ENCODE results near the gene MLPH. TPM values are rescaled to one million over a fixed set of nuclear protein-coding genes. Genes with fewer than 3 reads are reported as not detected.

Gene MLPH
- polyA plus RNA-seq, 1 of the 3 experiments (the other 2 are of a cell fraction), result 93.6 TPM

DNA sequence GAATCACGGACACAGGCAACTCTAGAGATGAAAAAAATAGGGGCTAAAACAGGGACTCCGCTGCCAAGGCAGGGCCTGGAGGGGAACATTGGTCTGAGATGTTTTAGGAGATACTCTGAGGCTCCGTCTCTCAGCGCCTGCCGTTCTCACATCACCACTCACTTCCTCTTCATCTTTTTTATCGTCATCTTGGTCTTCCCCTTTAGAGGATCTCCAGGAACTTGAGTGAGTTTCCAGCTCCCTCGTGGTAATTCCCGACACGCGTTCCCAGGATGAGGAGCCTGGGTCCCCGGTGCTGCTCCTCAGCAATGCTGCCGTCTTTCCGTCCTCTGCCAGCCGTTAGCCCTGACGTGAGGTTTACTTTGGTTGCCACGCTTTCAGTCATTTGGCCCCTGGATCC lies 16.1 kb downstream of the MLPH start:
- 95% methylated on average over 16 of the region's 16 CpGs for WGBS (ENCODE audit: low lambda C conversion rate)
- ChIA-PET CTCF (interaction anchor here (1.7 to 6.4 kb wide), 4 partner anchors 9 to 242 kb away, joined by 4 to 48 read pairs (median 14); no protein-coding TSS in a partner anchor), POLR2A (no interaction called here)
- no peaks in the 10 kb centered on the region for H3K27me3 ChIP-seq (ENCODE audit: insufficient read depth)
- peaks cover 8 to 32% of the 10 kb centered on the region in 2 experiments; a peak in 3 of 4 replicates for H3K4me1 ChIP-seq (ENCODE audit: control insufficient read depth in 1 of 2, insufficient read depth in 2 of 2, low read depth in 1 of 2, low read length in 1 of 2)
- peak overlapping the region in 1 of 2 experiments; percentile 100; a peak in 2 of 4 replicates for H3K27ac ChIP-seq (ENCODE audit: low read depth in 2 of 2, low read length in 1 of 2)
- H3K36me3 ChIP-seq (replicated peaks in 1 of 2; ENCODE audit: control insufficient read depth in 1 of 2, insufficient read depth in 2 of 2, low read length in 1 of 2), result peaks cover 0 to 63% of the 10 kb centered on the region in 2 experiments
- H3K9me2 ChIP-seq, result no peaks in the 10 kb centered on the region
- no peaks in the 10 kb centered on the region for H4K20me1 ChIP-seq (ENCODE audit: insufficient read depth)
- H3K9ac ChIP-seq, result peak overlapping the region; percentile 78; the same call in 1 of the 2 replicates
- H3F3A ChIP-seq (replicated peaks; ENCODE audit: insufficient read depth), result peaks cover 36% of the 10 kb centered on the region
- no peaks in the 10 kb centered on the region for H3K9me3 ChIP-seq
- no peak for TF ChIP-seq RCOR1 (IDR thresholded peaks at IDR 0.05; ENCODE audit: low read length)
- TF ChIP-seq FOXJ3 (CRISPR knock-in tag; IDR thresholded peaks at IDR 0.05), result no peak
- TF ChIP-seq, protein P1, sequence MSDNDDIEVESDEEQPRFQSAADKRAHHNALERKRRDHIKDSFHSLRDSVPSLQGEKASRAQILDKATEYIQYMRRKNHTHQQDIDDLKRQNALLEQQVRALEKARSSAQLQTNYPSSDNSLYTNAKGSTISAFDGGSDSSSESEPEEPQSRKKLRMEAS (IDR thresholded peaks at IDR 0.05; ENCODE audit: low read depth), result no peak
- TF ChIP-seq, protein P2, sequence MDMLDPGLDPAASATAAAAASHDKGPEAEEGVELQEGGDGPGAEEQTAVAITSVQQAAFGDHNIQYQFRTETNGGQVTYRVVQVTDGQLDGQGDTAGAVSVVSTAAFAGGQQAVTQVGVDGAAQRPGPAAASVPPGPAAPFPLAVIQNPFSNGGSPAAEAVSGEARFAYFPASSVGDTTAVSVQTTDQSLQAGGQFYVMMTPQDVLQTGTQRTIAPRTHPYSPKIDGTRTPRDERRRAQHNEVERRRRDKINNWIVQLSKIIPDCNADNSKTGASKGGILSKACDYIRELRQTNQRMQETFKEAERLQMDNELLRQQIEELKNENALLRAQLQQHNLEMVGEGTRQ (IDR thresholded peaks at IDR 0.05; ENCODE audit: borderline replicate concordance, low read depth, low read length), result no peak
- TF ChIP-seq, protein P3, sequence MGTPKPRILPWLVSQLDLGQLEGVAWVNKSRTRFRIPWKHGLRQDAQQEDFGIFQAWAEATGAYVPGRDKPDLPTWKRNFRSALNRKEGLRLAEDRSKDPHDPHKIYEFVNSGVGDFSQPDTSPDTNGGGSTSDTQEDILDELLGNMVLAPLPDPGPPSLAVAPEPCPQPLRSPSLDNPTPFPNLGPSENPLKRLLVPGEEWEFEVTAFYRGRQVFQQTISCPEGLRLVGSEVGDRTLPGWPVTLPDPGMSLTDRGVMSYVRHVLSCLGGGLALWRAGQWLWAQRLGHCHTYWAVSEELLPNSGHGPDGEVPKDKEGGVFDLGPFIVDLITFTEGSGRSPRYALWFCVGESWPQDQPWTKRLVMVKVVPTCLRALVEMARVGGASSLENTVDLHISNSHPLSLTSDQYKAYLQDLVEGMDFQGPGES (IDR thresholded peaks at IDR 0.05; ENCODE audit: low read depth, low read length), result no peak
- TF ChIP-seq, protein P4, sequence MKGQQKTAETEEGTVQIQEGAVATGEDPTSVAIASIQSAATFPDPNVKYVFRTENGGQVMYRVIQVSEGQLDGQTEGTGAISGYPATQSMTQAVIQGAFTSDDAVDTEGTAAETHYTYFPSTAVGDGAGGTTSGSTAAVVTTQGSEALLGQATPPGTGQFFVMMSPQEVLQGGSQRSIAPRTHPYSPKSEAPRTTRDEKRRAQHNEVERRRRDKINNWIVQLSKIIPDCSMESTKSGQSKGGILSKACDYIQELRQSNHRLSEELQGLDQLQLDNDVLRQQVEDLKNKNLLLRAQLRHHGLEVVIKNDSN (IDR thresholded peaks at IDR 0.05; ENCODE audit: borderline replicate concordance, low read depth), result no peak
- TF ChIP-seq NRF1 (IDR thresholded peaks at IDR 0.05; ENCODE audit: low read depth, low read length), result no peak
- peaks cover 82% of the 10 kb centered on the region for H3K79me2 ChIP-seq (ENCODE audit: insufficient read depth)
- H3K4me3 ChIP-seq (ENCODE audit: low read depth in 2 of 2, low read length in 1 of 2), result no peak overlapping the region
- H3K4me2 ChIP-seq, result no peak overlapping the region
- no peak overlapping the region for H2AFZ ChIP-seq (ENCODE audit: low read depth)
- DNase-seq, result no peak

DNA sequence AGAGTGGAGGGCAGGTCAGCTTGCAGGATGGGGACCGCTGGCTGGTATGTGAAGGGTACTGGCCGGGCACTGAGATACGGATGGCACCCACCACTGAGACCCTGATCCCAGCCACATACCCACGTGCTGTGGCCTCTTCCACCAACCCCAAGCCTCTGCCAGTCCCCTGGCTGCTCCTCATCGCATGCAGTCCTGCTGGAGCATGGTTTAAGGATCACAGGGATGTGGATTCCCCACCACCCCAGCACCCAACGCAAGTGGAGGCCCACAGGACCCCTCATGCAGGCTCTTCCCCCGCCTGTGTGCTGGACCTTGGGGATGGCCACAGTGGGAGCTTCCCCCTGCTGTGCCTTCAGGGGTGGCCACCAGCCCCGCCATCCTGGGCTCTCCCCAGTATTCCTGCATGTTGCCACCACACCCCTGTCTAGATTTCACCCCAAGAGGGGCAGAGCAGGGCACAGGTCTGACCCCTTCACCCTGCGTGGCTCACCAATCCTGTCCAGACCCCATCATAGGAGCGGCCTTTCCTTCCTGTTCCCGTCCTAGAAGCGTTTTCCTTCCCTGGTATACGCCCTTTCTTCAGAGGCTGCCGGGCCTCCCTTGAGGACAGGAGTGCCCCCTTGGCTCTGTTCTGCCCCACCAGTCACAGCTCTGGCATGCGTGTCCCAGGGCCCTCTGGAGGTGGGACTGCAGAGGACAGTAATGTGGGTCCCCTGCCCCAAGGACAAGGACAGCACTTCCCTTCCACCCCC lies 18.3 kb downstream of the MLPH start:
- H3K9ac ChIP-seq, result no peak overlapping the region
- peaks cover 87% of the 10 kb centered on the region for H3K79me2 ChIP-seq (ENCODE audit: insufficient read depth)
- ChIA-PET POLR2A (no interaction called here), CTCF (interaction anchor here (0.7 to 3.1 kb wide), 4 partner anchors 7 to 240 kb away, joined by 3 to 15 read pairs (median 8); no protein-coding TSS in a partner anchor)
- H3F3A ChIP-seq (replicated peaks; ENCODE audit: insufficient read depth), result peaks cover 37% of the 10 kb centered on the region
- no peaks in the 10 kb centered on the region for H3K27me3 ChIP-seq (ENCODE audit: insufficient read depth)
- no peak overlapping the region for H3K4me3 ChIP-seq (ENCODE audit: low read depth in 2 of 2, low read length in 1 of 2)
- H3K4me1 ChIP-seq (ENCODE audit: control insufficient read depth in 1 of 2, insufficient read depth in 2 of 2, low read depth in 1 of 2, low read length in 1 of 2), result peaks cover 7 to 30% of the 10 kb centered on the region in 2 experiments; a peak in 3 of 4 replicates
- no peaks in the 10 kb centered on the region for H3K9me2 ChIP-seq
- H3K27ac ChIP-seq (ENCODE audit: low read depth in 2 of 2, low read length in 1 of 2), result peak overlapping the region in 1 of 2 experiments; percentile 100; a peak in 2 of 4 replicates
- no peak overlapping the region for H2AFZ ChIP-seq (ENCODE audit: low read depth)
- H3K36me3 ChIP-seq (replicated peaks in 1 of 2; ENCODE audit: control insufficient read depth in 1 of 2, insufficient read depth in 2 of 2, low read length in 1 of 2), result peaks cover 0 to 60% of the 10 kb centered on the region in 2 experiments
- no peak overlapping the region for H3K4me2 ChIP-seq
- H4K20me1 ChIP-seq (ENCODE audit: insufficient read depth), result no peaks in the 10 kb centered on the region
- DNase-seq, result no peak
- WGBS (ENCODE audit: low lambda C conversion rate), result 97% methylated on average over 14 of the region's 15 CpGs
- H3K9me3 ChIP-seq, result no peaks in the 10 kb centered on the region
- TF ChIP-seq, protein P5, sequence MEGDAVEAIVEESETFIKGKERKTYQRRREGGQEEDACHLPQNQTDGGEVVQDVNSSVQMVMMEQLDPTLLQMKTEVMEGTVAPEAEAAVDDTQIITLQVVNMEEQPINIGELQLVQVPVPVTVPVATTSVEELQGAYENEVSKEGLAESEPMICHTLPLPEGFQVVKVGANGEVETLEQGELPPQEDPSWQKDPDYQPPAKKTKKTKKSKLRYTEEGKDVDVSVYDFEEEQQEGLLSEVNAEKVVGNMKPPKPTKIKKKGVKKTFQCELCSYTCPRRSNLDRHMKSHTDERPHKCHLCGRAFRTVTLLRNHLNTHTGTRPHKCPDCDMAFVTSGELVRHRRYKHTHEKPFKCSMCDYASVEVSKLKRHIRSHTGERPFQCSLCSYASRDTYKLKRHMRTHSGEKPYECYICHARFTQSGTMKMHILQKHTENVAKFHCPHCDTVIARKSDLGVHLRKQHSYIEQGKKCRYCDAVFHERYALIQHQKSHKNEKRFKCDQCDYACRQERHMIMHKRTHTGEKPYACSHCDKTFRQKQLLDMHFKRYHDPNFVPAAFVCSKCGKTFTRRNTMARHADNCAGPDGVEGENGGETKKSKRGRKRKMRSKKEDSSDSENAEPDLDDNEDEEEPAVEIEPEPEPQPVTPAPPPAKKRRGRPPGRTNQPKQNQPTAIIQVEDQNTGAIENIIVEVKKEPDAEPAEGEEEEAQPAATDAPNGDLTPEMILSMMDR (IDR thresholded peaks at IDR 0.05), result no peak
- no peak for TF ChIP-seq RXRA (IDR thresholded peaks at IDR 0.05; ENCODE audit: borderline replicate concordance, low read depth)
- TF ChIP-seq FOSL2 (IDR thresholded peaks at IDR 0.05; ENCODE audit: borderline replicate concordance, low read depth), result no peak
- TF ChIP-seq YY1 (IDR thresholded peaks at IDR 0.05; ENCODE audit: low read depth), result no peak
- TF ChIP-seq, protein P6, sequence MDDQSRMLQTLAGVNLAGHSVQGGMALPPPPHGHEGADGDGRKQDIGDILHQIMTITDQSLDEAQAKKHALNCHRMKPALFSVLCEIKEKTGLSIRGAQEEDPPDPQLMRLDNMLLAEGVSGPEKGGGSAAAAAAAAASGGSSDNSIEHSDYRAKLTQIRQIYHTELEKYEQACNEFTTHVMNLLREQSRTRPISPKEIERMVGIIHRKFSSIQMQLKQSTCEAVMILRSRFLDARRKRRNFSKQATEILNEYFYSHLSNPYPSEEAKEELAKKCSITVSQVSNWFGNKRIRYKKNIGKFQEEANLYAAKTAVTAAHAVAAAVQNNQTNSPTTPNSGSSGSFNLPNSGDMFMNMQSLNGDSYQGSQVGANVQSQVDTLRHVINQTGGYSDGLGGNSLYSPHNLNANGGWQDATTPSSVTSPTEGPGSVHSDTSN (IDR thresholded peaks at IDR 0.05), result no peak
- TF ChIP-seq GATA2 (CRISPR knock-in tag; IDR thresholded peaks at IDR 0.05), result no peak
- TF ChIP-seq GABPA (IDR thresholded peaks at IDR 0.05; ENCODE audit: low read depth), result no peak
- no peak for TF ChIP-seq RCOR1 (IDR thresholded peaks at IDR 0.05; ENCODE audit: low read length)
